ENCODE data around the gene DFFB.

- TF ChIP-seq POLR2A (IDR thresholded peaks at IDR 0.05; ENCODE audit: low read length) (no peak), GATA1 (IDR thresholded peaks at IDR 0.05; ENCODE audit: low read depth, low read length) (no peak)
Observed at GRCh38 chr1:3846541-3846940, 10.7 kb upstream of the DFFB start.
